WERI-Rb-1 (cell line): Measurements from ENCODE around the gene EPHA5.

Experiments
- DNase-seq: peaks from one replicate; pipeline ENCODE4 v3.0.0-alpha.2; 2020
- H3K27ac ChIP-seq: fragments of 250-450 bp; sonication (Bioruptor Pico); 2 replicates; pipeline ENCODE4 v1.5.1; 2020; ENCODE audit warnings: mild to moderate bottlenecking, moderate library complexity
- H3K27me3 ChIP-seq: fragments of 250-450 bp; sonication (Bioruptor Pico); 2 replicates; pipeline ENCODE4 v1.5.1; 2021; ENCODE audit warnings: mild to moderate bottlenecking, low read depth, moderate library complexity; ENCODE audit not compliant: insufficient read depth, severe bottlenecking
- H3K36me3 ChIP-seq: fragments of 250-450 bp; sonication (Bioruptor Pico); 2 replicates; pipeline ENCODE4 v1.5.1; 2020; ENCODE audit warnings: mild to moderate bottlenecking, moderate library complexity
- H3K4me3 ChIP-seq: 2 replicates; pipeline ENCODE4 v1.5.1; 2011; ENCODE audit warnings: low read depth, mild to moderate bottlenecking, control low read depth, low read length
- H3K9me3 ChIP-seq: fragments of 250-450 bp; sonication (Bioruptor Pico); 2 replicates; pipeline ENCODE4 v1.5.1; 2021; ENCODE audit warnings: mild to moderate bottlenecking, moderate library complexity; ENCODE audit not compliant: severe bottlenecking
- TF ChIP-seq, protein P1 (sequence below): IDR thresholded peaks from 2 replicates; pipeline ENCODE4 v1.5.1; 2011; ENCODE audit warnings: low read depth, mild to moderate bottlenecking, control low read depth, inconsistent platforms, low read length

Gene EPHA5

DNA sequence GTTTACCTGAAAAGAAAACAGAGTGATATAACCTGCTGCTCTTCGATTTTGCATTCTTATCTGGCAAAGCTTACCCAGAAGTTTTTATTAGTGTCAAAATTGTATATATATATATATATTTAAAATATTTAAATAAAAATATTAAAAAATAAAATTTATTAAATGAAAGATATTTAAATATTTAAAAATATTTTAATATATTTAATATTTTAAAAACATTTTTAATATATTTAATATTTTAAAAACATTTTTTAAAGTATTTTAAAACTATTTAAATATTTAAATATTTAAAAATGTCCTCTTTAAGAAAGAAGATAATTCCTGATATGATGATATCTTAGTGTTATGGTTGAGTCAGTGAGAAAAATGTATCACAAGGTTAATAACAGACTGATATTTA, 317.2 kb downstream of the EPHA5 start:
- Histone ChIP-seq H3K27me3 (no peaks in the 10 kb centered on the region), H3K27ac (no peak overlapping the region), H3K4me3 (no peak overlapping the region), H3K9me3 (no peaks in the 10 kb centered on the region), H3K36me3 (no peaks in the 10 kb centered on the region)
- TF ChIP-seq, protein P1, sequence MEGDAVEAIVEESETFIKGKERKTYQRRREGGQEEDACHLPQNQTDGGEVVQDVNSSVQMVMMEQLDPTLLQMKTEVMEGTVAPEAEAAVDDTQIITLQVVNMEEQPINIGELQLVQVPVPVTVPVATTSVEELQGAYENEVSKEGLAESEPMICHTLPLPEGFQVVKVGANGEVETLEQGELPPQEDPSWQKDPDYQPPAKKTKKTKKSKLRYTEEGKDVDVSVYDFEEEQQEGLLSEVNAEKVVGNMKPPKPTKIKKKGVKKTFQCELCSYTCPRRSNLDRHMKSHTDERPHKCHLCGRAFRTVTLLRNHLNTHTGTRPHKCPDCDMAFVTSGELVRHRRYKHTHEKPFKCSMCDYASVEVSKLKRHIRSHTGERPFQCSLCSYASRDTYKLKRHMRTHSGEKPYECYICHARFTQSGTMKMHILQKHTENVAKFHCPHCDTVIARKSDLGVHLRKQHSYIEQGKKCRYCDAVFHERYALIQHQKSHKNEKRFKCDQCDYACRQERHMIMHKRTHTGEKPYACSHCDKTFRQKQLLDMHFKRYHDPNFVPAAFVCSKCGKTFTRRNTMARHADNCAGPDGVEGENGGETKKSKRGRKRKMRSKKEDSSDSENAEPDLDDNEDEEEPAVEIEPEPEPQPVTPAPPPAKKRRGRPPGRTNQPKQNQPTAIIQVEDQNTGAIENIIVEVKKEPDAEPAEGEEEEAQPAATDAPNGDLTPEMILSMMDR = no peak
- DNase-seq = no peak

DNA sequence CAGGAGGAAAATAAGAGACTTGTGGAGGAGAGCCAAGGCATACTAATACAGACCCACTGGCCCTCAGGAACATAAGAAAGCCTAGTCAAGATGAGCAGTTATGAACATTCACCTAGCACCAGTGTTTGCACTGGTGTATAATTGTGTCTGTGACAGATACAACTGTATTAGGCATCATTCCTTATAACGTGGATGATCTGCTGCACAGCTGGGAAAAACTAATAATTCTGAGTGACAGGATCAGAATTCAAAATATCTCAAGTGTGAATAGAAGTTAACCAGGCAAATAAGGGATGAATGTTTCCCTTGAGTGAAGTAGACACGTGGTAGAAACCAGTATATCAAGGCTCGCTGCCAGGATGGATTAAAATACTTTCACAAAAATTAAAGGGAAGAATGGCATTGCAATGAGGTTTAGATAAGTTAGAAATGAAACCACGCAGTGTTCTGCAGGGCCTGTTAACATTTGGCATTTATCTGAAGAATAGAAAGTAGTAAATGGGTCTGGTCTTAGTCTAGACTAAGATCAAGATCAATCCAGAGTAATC, 325.9 kb downstream of the EPHA5 start:
- no peak for DNase-seq
- H3K4me3 ChIP-seq = no peak overlapping the region
- no peaks in the 10 kb centered on the region for H3K27me3 ChIP-seq
- H3K36me3 ChIP-seq = no peaks in the 10 kb centered on the region
- TF ChIP-seq, protein P1 = no peak
- no peak overlapping the region for H3K27ac ChIP-seq
- no peaks in the 10 kb centered on the region for H3K9me3 ChIP-seq

DNA sequence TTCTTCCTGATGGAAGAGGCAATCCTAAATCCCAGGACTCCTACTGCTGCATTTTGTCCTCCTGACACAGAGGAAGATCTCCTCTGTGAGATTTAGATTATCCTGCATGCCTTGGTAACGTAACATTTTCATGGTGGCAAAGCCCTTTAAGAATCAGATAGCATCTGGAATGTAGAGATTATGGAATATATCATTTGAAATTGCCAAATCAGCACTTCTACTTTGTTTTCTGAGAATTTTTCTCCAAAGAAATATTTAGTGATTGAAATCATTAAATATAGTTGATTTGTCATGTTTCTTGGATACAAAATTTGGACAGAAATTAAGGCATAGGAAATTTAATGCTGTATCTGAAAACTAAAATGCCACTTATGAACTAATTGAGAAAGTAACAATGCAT, 326.9 kb downstream of the EPHA5 start:
- DNase-seq = no peak
- TF ChIP-seq, protein P1 = no peak
- no peak overlapping the region for H3K4me3 ChIP-seq
- H3K27me3 ChIP-seq = no peaks in the 10 kb centered on the region
- no peaks in the 10 kb centered on the region for H3K36me3 ChIP-seq
- no peak overlapping the region for H3K27ac ChIP-seq
- H3K9me3 ChIP-seq = no peaks in the 10 kb centered on the region

DNA sequence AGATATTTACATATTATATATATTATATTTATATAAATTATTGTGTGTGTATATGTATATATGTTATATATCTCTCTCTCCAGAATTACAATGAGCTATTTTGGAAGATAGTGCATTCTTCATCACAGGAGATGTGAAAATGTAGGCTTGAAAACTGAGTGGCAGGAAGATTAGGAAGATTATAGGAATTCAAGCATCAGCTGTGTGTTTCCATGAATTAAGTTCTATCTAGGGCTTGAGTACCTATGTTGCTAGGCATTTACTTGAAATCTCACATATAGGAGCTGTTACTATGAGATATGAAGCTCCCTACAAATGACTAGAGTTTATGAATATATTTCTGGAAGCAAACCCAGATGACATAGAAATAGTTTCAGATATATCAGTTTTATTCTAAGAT, 328.7 kb downstream of the EPHA5 start:
- Histone ChIP-seq H3K9me3 (no peaks in the 10 kb centered on the region), H3K27ac (no peak overlapping the region), H3K4me3 (no peak overlapping the region), H3K27me3 (no peaks in the 10 kb centered on the region), H3K36me3 (no peaks in the 10 kb centered on the region)
- TF ChIP-seq, protein P1 = no peak
- DNase-seq = no peak

DNA sequence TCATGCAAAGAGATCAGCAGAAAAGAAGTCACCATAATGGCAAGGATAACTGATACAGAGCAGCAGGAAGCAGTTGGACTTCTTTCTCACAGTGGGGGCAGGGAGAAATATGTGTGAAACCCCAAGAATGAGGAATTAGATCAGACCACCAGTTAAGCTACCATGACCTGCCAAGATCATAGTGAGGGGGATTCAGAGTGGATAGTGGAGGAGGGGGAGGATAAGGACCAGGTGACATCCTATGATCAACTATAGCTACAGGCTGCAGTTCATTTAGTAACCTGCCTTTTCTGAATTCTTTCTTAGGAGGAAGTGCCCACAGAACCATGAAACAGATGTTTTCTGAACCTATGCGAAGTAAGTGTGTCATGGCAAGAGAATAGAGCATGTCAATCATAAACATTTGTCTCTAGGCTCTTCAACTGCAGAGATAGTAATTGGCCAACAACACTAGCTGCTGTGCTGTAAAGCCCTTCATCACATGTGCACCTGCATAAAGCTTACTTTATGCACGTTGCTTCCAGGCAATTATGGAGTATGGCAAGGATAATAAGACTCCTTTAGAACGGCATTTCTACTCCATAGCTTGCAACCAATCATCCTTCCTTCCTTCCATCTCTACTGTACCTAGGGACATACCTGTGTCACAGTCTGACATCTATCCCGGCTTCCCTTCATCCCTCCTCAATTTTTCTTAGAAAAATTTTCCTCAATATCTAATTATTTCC, 329.7 kb downstream of the EPHA5 start:
- no peaks in the 10 kb centered on the region for H3K9me3 ChIP-seq
- no peaks in the 10 kb centered on the region for H3K36me3 ChIP-seq
- no peak overlapping the region for H3K27ac ChIP-seq
- TF ChIP-seq, protein P1 = no peak
- DNase-seq = no peak
- no peaks in the 10 kb centered on the region for H3K27me3 ChIP-seq
- H3K4me3 ChIP-seq = no peak overlapping the region

DNA sequence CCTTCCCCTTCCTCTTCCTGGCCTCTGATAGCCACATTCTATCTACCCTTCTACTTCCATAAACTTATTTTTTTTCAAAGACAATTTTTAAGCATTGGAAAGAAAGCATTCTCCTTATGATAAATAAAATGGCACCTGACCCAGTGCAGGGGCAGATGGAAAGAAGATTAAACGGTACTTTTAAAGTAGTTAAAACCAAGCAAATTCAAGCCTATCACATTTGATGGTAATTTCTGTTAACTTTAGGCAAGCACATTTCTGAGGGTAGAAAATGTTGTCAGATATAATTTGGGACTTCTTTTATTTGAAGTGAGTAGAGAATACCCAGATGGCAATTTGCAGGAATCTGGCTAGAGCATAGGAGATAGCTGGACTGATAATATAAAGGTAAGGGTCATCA, 332.9 kb downstream of the EPHA5 start:
- TF ChIP-seq, protein P1 = no peak
- no peak overlapping the region for H3K4me3 ChIP-seq
- no peak for DNase-seq
- no peak overlapping the region for H3K27ac ChIP-seq
- no peaks in the 10 kb centered on the region for H3K27me3 ChIP-seq
- H3K36me3 ChIP-seq = no peaks in the 10 kb centered on the region
- H3K9me3 ChIP-seq = no peaks in the 10 kb centered on the region
